ENCODE measurements around the gene ANGEL2. TPM values are rescaled to one million over a fixed set of nuclear protein-coding genes. Genes with fewer than 3 reads are reported as not detected.
"Not testable (repeated sequence)": the region's sequence is repeated elsewhere in the genome, so short reads cannot be mapped to it uniquely, and the experiment has no call there.

ANGEL2 gene
- total RNA-seq, 1 donor from 2014 or later = 32.9 TPM

- DNase-seq = no peak
These were observed 40.4 kb downstream of the ANGEL2 start for GRCh38 chr1:212975111-212975918.

GRCh38 chr1:212974711-212975110 lies 41.0 kb downstream of the ANGEL2 start:
- DNase-seq = no peak

- DNase-seq = no peak
These were observed 41.8 kb downstream of the ANGEL2 start for GRCh38 chr1:212973899-212974298.

GRCh38 chr1:212973426-212973825 lies 42.2 kb downstream of the ANGEL2 start:
- DNase-seq = no peak

- DNase-seq = no peak
These were observed 44.4 kb downstream of the ANGEL2 start for GRCh38 chr1:212971312-212971711.

- no peak for DNase-seq
These were observed 45.6 kb downstream of the ANGEL2 start for GRCh38 chr1:212970085-212970484.

GRCh38 chr1:212968368-212968863 lies 47.3 kb downstream of the ANGEL2 start:
- no peak for DNase-seq

- peak; percentile 35 for DNase-seq
These were observed 47.9 kb downstream of the ANGEL2 start for GRCh38 chr1:212967801-212968200.

GRCh38 chr1:212966616-212967015 lies 49.1 kb downstream of the ANGEL2 start:
- no peak for DNase-seq

GRCh38 chr1:212964993-212965392 lies 50.7 kb downstream of the ANGEL2 start:
- DNase-seq = not testable (repeated sequence)

- no peak for DNase-seq
These were observed 51.6 kb downstream of the ANGEL2 start for GRCh38 chr1:212964102-212964501.

GRCh38 chr1:212962509-212962908 lies 53.2 kb downstream of the ANGEL2 start:
- no peak for DNase-seq

- no peak for DNase-seq
These were observed 54.7 kb downstream of the ANGEL2 start for GRCh38 chr1:212960932-212961331.

- no peak for DNase-seq
These were observed 56.1 kb downstream of the ANGEL2 start for GRCh38 chr1:212959266-212960220.

- no peak for DNase-seq
These were observed 57.5 kb downstream of the ANGEL2 start for GRCh38 chr1:212958175-212958574.

- DNase-seq = no peak
These were observed 58.1 kb downstream of the ANGEL2 start for GRCh38 chr1:212957546-212957945.

GRCh38 chr1:212955961-212956620 lies 59.6 kb downstream of the ANGEL2 start:
- no peak for DNase-seq

- no peak for DNase-seq
These were observed 60.6 kb downstream of the ANGEL2 start for GRCh38 chr1:212955098-212955497.

- DNase-seq = no peak
These were observed 61.2 kb downstream of the ANGEL2 start for GRCh38 chr1:212954514-212954913.

GRCh38 chr1:212953321-212953720 lies 62.3 kb downstream of the ANGEL2 start:
- no peak for DNase-seq

GRCh38 chr1:212952641-212952976 lies 63.1 kb downstream of the ANGEL2 start:
- DNase-seq = no peak

GRCh38 chr1:212951947-212952640 lies 63.6 kb downstream of the ANGEL2 start:
- peak; percentile 8 for DNase-seq

All from skin of body (tissue), 2 donors.